Immature natural killer cell (primary cell): ENCODE data around the gene HSF4. TPM values are rescaled to one million over a fixed set of nuclear protein-coding genes. Genes with fewer than 3 reads are reported as not detected.

ENCODE experiments used
- DNase-seq, 3 donors: peaks; one replicate each; pipeline ENCODE4 v3.0.0; 2022; ENCODE audit warnings: mixed read lengths in 1 of 3
- H3K27ac Mint-ChIP-seq, 6 donors: one replicate each; pipeline ENCODE4 v1.8.0; 2020; ENCODE audit warnings: mixed read lengths in 6 of 6, mild to moderate bottlenecking in 5 of 6, inconsistent platforms in 4 of 6, moderate library complexity in 3 of 6
- H3K27me3 Mint-ChIP-seq, 3 donors: one replicate each; pipeline ENCODE4 v1.8.0; 2020 to 2021; ENCODE audit warnings: low read depth in 3 of 3, mild to moderate bottlenecking in 3 of 3, mixed read lengths in 3 of 3, moderate library complexity in 3 of 3, inconsistent platforms in 1 of 3
- H3K36me3 Mint-ChIP-seq, 3 donors: one replicate each; pipeline ENCODE4 v1.8.0; 2020; ENCODE audit warnings: mixed read lengths in 3 of 3, inconsistent platforms in 2 of 3, mild to moderate bottlenecking in 2 of 3
- H3K4me1 Mint-ChIP-seq, 2 donors: one replicate each; pipeline ENCODE4 v1.8.0; 2020; ENCODE audit warnings: inconsistent platforms in 2 of 2, mild to moderate bottlenecking in 2 of 2, mixed read lengths in 2 of 2, moderate library complexity in 1 of 2
- H3K4me3 Mint-ChIP-seq, 5 donors: one replicate each; pipeline ENCODE4 v1.8.0; 2020; ENCODE audit warnings: mild to moderate bottlenecking in 5 of 5, mixed read lengths in 5 of 5, inconsistent platforms in 3 of 5, moderate library complexity in 3 of 5
- H3K9me3 Mint-ChIP-seq, 6 donors: one replicate each; pipeline ENCODE4 v1.8.0; 2020; ENCODE audit warnings: mild to moderate bottlenecking in 6 of 6, mixed read lengths in 6 of 6, inconsistent platforms in 4 of 6, moderate library complexity in 3 of 6
- polyA plus RNA-seq, 3 donors: library from polyadenylated mRNA; unstranded; fragments of 300-500 nt; fragmentation: Illumina TruSeq; gene quantifications; one replicate each; pipeline ENCODE4 v1.2.3, GENCODE V29; 2021

HSF4 gene
- polyA plus RNA-seq, 3 donors from 2014 or later, result not detected

DNA sequence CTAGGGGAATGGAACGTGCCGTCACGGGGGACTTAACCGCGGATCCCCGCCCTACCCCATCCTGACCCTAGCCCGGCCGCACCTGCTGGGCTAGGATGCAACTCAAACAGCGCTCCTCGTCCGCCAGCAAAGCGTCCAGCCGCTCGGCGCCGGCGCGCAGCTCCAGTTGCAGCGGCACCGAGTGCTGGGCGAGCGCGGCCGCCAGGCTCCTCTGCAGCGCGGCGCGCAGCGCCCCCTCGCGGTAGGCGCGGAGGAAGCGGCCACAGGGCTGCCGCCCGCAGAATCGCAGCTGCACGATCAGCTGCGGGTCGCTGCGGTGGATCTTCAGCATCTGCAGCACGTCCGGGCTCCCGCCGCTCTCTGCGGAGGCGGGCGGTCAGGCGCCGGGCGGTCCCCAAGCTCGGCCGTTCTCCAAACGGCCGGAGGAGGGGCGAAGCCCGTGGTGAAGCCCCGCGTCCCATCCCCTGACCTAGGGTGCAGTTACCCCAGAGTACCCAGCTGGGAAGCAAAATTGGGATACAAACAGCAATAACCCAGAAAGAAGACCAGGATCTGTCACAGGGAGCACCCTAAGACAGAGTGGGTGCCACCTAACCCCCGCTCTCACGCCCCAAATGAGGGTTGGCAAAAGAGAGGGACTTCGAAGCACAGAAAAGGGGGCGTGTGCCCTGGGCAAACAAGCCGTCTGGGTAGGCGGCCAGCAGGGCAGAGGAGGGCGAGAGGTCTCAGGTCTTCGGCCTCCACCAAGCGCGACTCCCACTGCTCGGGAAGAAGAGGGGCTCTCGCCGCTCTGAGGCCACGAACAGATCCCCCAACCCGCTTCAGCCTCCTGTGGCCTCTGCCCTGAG is 9.0 kb upstream of the HSF4 start:
- Mint-ChIP-seq H3K4me3 (peak overlapping the region; percentile 48 to 72 (median 59)), H3K27ac (no peak overlapping the region), H3K9me3 (no peaks in the 10 kb centered on the region), H3K4me1 (peaks cover 26 to 32% of the 10 kb centered on the region in 2 donors), H3K36me3 (no peaks in the 10 kb centered on the region), H3K27me3 (peaks cover 4 to 7% (median 5%) of the 10 kb centered on the region in 3 donors)
- DNase-seq, result peak; percentile 70 to 78 (median 78)

DNA sequence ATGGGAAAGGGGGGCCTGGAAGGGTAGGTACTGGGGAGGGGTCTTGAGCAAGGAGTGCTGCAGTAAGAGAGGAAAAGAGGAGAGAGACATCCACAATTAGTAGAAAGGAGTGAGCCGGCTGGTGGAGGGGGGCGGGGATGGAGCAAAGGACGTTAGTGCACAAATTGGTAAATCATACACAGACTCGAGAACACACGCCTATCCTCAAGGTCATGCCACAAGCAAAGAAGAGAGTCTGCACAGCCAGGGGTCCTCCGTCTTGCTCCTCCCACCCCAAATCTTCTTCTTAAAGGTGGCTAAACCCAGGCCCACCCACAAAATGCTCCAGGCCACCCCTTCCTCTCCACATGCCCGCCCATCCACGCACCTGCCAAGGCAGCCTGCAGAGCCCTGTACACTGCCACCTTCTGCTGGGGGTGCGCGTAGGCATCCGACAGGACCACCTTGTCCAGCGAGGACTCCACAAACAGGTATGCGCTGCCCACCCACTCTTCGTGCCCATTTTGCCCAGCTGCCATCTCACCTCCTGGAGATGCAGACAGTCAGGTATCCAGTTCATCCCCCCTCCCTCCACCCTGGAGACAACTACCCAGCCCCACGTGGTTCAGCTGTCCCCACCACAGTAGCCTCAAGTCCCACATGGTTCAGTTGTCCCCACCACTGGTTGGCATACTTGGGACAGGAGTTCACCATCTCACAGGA is 8.3 kb upstream of the HSF4 start:
- Mint-ChIP-seq H3K27me3 (peaks cover 10 to 13% (median 10%) of the 10 kb centered on the region in 3 donors), H3K36me3 (no peaks in the 10 kb centered on the region), H3K27ac (no peak overlapping the region), H3K4me1 (peaks cover 33 to 36% of the 10 kb centered on the region in 2 donors), H3K4me3 (no peak overlapping the region), H3K9me3 (peaks cover 0 to 2% (median 0%) of the 10 kb centered on the region in 6 donors)
- no peak for DNase-seq

DNA sequence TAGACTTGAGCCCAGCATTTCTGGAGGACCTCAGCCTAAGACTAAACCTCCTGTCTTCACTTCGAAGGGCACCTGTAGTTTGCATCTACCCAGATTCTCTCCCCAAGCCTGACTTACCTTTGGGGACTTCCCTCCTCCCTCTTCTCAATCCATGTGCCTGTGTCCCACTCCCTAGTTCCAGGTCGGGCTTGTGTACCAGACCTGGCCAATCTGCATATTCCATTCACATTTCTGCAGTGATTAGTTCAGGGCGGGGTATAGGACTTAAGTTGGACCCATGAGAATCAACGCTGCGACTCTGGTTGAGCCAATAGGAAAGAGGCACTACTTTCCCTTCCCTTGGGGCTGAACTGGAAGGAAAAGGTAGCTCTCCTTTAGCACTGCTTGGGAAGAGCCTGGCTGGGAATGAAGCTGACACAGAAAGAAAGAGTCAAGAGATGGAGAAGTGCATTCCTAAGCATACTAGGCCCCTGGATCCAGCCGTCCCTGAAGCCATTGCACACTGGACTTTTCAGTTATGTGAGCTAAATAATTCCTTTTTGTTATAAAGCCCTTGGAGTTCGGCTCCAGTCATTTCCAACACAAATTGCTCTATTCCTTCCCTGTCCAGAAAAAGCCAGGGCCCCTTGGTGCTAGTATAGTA is 7.3 kb upstream of the HSF4 start:
- Mint-ChIP-seq H3K27ac (peak overlapping the region in 2 of 6 donors; percentile 6 to 68), H3K4me3 (peak overlapping the region; percentile 31 to 53 (median 39)), H3K36me3 (no peaks in the 10 kb centered on the region), H3K9me3 (peaks cover 0 to 2% (median 0%) of the 10 kb centered on the region in 6 donors), H3K4me1 (peaks cover 34 to 38% of the 10 kb centered on the region in 2 donors), H3K27me3 (peaks cover 10 to 11% (median 11%) of the 10 kb centered on the region in 3 donors)
- DNase-seq, result no peak

DNA sequence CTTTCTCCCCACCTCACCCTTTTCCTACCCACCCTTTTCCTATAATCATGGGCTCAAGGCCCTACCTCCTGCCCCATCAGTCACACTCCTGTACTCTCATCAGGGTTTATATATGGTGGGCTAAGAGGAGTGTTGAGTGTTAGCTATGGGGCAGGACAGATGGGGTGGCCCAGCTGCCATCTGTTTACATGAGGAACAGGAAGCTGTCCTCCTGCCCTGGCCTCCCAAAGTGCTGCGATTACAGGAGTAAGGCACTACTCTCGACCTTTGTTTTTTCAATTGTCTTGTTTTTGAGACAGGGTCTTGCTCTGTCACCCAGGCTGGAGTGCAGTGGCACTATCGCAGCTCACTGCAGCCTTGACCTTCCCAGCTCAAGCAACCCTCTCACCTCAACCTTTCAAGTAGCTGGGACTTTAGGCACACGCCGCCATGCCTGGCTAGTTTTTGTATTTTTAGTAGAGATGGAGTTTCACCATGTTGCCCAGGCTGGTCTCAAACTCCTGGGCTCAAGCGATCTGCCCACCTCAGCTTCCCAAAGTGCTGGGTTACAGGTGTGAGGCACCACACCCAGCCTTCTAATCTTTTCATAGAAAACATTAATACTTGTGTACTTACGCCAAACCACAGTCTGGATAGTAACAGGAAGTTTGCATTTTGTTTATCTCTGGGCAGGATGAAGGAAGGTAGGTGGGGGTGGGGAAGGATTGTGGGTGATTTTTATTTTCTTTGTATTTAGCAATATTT is 6.5 kb upstream of the HSF4 start:
- H3K36me3 Mint-ChIP-seq, result no peaks in the 10 kb centered on the region
- peaks cover 38 to 40% of the 10 kb centered on the region in 2 donors for H3K4me1 Mint-ChIP-seq
- peak overlapping the region; percentile 68 to 92 (median 78) for H3K27ac Mint-ChIP-seq
- peaks cover 10 to 18% (median 14%) of the 10 kb centered on the region in 3 donors for H3K27me3 Mint-ChIP-seq
- peaks cover 0 to 2% (median 0%) of the 10 kb centered on the region in 6 donors for H3K9me3 Mint-ChIP-seq
- peak overlapping the region; percentile 88 to 91 (median 89) for H3K4me3 Mint-ChIP-seq
- DNase-seq, result no peak

DNA sequence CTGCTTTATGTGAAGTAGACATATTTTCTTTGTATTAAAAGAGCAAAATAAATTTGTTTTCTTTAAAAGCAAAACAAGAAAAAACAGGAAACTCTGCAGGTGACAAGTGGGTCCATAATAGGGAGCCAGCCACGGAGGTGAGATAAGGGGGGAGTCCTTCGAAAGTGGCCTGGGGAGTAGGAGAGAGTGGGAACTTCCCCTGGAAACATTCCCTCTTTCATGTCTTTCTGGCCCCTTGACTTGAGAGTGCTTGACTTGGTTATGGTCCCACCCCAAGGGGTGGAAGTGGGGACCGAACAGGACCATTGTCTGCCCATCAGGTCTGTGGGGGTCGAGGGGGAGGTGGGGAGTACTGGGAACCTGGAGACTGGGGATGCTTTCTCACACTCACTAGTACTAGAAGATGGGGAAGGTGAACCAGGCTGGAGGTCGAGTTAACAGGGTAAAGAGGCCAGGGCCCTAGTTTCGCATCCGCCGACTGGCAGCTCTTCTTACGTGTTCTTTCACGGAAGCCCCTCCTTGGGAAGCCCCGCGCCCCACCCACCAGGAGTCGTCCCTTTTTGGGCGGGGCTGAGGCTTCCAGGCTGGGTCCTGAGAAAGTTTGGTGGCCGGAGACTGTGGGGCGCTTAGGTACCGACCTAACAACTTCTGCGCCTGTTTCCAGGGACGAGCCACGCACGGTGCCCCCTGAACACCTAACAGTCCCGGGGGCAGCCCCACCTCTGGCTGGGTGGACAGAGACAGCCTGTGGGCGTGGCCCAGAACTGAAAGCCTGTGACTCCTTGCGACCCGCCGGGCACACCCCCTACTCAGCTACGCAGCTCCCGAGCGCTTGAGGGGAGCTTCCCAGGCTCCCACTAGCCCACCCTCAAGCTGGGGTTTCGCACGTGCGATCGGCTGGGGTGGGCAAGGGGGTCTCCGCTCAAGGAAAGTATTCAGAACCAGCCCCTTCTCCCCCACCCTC is 5.6 kb upstream of the HSF4 start:
- Mint-ChIP-seq H3K9me3 (peaks cover 0 to 2% (median 0%) of the 10 kb centered on the region in 6 donors), H3K4me1 (peaks cover 38 to 43% of the 10 kb centered on the region in 2 donors), H3K27me3 (peaks cover 10 to 18% (median 14%) of the 10 kb centered on the region in 3 donors), H3K27ac (peak overlapping the region; percentile 68 to 92 (median 80)), H3K4me3 (peak overlapping the region; percentile 88 to 91 (median 89)), H3K36me3 (no peaks in the 10 kb centered on the region)
- peak; percentile 47 to 51 (median 51) for DNase-seq

DNA sequence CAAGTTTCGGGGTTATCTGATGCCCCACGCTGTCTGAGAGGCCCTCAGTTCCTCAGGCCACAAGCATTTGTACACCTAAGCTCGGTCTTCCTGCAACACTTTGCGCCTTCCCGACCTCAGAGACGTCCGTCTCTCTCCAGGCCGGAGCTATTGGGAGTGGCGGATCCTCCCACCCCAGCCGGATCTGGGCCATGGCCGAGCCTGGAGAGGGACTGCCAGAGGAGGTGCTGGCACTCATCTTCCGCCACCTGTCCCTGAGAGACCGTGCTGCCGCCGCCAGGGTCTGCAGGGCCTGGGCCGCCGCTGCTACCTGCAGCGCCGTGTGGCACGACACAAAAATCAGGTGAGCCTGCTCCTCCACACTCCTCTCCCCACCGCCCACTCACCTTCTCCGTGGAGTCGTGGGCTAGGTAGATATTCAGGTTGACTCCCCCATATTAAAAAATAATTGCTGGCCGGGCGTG is 2.9 kb upstream of the HSF4 start:
- Mint-ChIP-seq H3K4me1 (peaks cover 38 to 46% of the 10 kb centered on the region in 2 donors), H3K36me3 (no peaks in the 10 kb centered on the region), H3K9me3 (peaks cover 0 to 2% (median 0%) of the 10 kb centered on the region in 6 donors), H3K27ac (no peak overlapping the region), H3K27me3 (peaks cover 16 to 20% (median 17%) of the 10 kb centered on the region in 3 donors), H3K4me3 (peak overlapping the region; percentile 38 to 91 (median 48))
- no peak for DNase-seq

DNA sequence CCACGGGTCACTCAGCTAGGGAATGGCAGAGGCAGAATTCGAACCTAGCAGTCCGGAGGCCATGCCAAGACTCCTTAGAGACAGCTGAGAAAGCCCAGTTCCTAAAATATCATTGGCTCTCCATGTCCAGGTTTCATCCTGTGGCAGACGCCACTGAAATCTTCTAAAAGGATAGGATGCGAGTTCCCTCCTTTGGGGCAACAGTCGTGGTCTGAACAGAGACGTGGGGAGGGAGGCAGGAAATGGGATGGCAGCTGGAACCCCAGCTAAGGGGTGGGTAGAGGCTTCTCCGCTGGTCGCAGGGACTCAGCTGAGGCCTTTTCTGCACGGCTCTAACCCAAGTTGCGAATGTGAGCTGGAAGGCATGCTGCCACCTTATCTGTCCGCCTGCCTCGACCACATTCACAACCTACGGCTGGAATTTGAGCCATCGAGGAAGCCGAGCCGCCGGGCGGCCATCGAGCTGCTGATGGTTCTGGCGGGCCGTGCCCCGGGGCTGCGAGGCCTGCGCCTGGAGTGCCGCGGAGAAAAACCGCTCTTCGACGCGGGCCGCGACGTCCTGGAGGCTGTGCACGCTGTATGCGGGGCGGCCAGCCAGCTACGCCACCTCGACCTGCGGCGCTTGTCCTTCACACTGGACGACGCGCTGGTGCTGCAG is 1.9 kb upstream of the HSF4 start:
- DNase-seq, result no peak
- peaks cover 30 to 45% of the 10 kb centered on the region in 2 donors for H3K4me1 Mint-ChIP-seq

DNA sequence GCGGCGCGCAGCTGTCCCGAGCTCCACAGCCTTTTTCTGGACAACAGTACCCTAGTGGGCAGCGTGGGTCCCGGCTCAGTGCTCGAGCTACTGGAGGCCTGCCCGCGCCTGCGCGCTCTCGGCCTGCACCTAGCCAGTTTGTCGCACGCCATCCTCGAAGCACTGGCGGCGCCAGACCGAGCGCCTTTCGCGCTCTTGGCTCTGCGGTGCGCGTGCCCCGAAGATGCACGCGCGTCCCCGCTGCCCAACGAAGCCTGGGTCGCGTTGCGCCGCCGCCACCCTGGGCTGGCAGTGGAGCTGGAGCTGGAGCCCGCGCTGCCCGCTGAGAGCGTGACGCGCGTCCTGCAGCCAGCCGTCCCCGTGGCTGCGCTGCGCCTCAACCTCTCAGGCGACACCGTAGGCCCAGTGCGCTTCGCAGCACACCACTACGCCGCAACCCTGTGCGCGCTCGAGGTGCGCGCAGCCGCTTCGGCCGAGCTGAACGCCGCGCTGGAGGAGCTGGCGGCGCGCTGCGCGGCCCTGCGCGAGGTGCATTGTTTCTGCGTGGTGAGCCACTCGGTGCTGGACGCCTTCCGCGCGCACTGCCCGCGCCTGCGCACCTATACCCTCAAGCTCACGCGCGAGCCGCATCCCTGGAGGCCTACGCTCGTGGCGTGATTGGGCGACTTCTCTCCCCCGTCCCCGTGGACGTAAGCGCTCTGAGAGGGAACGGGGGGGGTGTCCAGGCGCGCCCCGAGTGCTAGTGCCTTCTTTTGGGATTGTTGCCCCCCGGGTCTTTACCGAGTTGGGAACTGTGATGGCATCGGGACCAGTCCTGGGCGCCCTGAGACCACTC is 1.2 kb upstream of the HSF4 start:
- peaks cover 27 to 39% of the 10 kb centered on the region in 2 donors for H3K4me1 Mint-ChIP-seq
- no peaks in the 10 kb centered on the region for H3K36me3 Mint-ChIP-seq
- H3K9me3 Mint-ChIP-seq, result peaks cover 0 to 4% (median 0%) of the 10 kb centered on the region in 6 donors
- DNase-seq, result peak in 1 of 3 donors; percentile 23
- peaks cover 14 to 28% (median 23%) of the 10 kb centered on the region in 3 donors for H3K27me3 Mint-ChIP-seq
- H3K4me3 Mint-ChIP-seq, result peak overlapping the region in 3 of 5 donors; percentile 41 to 58 (median 56)
- H3K27ac Mint-ChIP-seq, result no peak overlapping the region

More for the DNA sequence above, 1.9 kb upstream of the HSF4 start:
- Mint-ChIP-seq H3K9me3 (peaks cover 0 to 4% (median 0%) of the 10 kb centered on the region in 6 donors), H3K36me3 (no peaks in the 10 kb centered on the region), H3K27me3 (peaks cover 15 to 23% (median 21%) of the 10 kb centered on the region in 3 donors), H3K4me3 (peak overlapping the region; percentile 21 to 66 (median 47)), H3K27ac (no peak overlapping the region)

DNA sequence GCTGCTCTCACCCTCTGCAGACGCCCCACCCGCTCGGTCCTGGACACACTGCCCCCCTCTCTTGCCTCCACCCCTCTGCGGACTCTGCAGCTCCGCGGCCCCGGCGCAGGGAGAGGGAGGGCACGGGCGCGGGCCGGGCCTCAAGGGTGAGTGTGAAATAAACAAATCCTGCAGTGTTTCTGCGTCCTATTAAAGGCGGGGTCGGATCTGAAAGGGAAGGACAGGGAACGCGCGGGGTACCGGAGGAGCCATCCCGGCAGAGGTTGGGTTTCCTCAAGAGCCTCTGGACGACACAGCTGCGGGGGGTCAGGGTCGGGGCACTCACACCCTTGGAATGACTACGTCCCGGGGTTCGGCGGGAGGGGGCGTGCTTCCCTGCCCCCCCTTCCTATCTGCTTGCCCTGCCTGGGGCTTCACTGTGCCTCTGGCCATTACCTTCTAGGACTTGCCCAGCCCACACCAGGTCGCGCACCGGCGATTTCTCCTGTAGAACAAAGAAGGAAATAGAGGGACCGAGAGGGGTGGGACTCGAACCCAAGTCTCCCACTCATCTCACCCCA is 466 bp upstream of the HSF4 start:
- peaks cover 14 to 33% (median 24%) of the 10 kb centered on the region in 3 donors for H3K27me3 Mint-ChIP-seq
- no peak for DNase-seq
- no peak overlapping the region for H3K27ac Mint-ChIP-seq
- peaks cover 20 to 32% of the 10 kb centered on the region in 2 donors for H3K4me1 Mint-ChIP-seq
- peak overlapping the region in 4 of 5 donors; percentile 38 to 59 (median 48) for H3K4me3 Mint-ChIP-seq
- H3K36me3 Mint-ChIP-seq, result no peaks in the 10 kb centered on the region
- H3K9me3 Mint-ChIP-seq, result peaks cover 0 to 4% (median 0%) of the 10 kb centered on the region in 6 donors

DNA sequence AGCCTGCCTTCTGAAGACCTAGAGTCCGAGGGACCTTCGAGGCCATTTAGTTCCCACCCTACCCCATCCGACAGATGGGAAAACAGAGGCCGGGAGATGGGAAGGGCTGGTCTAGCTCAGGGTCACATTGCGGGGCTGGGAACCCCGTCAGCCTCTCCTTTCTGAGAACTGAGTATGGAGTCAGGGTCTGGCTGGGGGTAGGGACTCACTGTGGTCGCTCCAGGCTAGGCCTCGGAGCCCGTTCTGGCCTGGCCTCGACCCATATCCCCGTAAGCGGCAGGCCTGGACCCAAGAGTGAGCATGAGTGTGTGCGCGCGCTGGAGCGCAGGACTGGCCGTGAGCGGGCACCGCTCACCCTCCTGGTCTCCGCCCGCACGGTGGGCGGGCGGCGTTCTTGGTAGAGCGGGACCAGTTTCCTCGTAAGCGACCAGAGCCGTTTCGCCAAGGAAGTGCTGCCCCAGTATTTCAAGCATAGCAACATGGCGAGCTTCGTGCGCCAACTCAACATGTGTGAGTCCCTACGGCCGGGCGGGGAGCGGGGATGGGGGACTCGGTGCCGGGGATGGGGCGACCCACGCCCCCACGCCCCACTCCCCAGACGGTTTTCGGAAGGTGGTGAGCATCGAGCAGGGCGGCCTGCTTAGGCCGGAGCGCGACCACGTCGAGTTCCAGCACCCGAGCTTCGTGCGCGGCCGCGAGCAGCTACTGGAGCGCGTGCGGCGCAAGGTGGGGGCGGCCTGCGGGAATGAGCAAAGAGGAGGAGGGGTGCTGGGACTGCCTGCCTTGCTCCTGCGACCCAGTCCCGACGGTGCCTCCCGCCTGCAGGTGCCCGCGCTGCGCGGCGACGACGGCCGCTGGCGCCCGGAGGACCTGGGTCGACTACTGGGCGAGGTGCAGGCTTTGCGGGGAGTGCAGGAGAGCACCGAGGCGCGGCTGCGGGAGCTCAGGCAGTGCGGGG is 855 bp downstream of the HSF4 start:
- no peak for DNase-seq
- peaks cover 21 to 31% of the 10 kb centered on the region in 2 donors for H3K4me1 Mint-ChIP-seq
- peaks cover 0 to 4% (median 0%) of the 10 kb centered on the region in 6 donors for H3K9me3 Mint-ChIP-seq
- no peak overlapping the region for H3K27ac Mint-ChIP-seq
- peaks cover 18 to 37% (median 30%) of the 10 kb centered on the region in 3 donors for H3K27me3 Mint-ChIP-seq
- H3K4me3 Mint-ChIP-seq, result peak overlapping the region in 2 of 5 donors; percentile 4 to 33
- no peaks in the 10 kb centered on the region for H3K36me3 Mint-ChIP-seq
